Umbilical cord (tissue), 2 donors: ENCODE data around the gene ITGB6. TPM values are rescaled to one million over a fixed set of nuclear protein-coding genes. Genes with fewer than 3 reads are reported as not detected.
A peak's percentile ranks its signal among the peaks of the same experiment; 100 is the strongest.
"Not testable (repeated sequence)": the region's sequence is repeated elsewhere in the genome, so short reads cannot be mapped to it uniquely, and the experiment has no call there.

Source experiments
- DNase-seq: peaks from one replicate; pipeline ENCODE4 v3.0.0-alpha.2; 2015; ENCODE audit warnings: low spot score
- total RNA-seq: library from RNA; depleted of rRNA; stranded (reverse); fragments of >200 nt; gene quantifications from one replicate; pipeline ENCODE4 v1.2.3, GENCODE V29; 2014; ENCODE audit warnings: low replicate concordance; ENCODE audit not compliant: insufficient read depth

ITGB6 gene
- total RNA-seq, 1 donor from 2014 or later: 19.0 TPM

GRCh38 chr2:160194946-160195345 lies 5.1 kb downstream of the ITGB6 start:
- no peak for DNase-seq

DNA sequence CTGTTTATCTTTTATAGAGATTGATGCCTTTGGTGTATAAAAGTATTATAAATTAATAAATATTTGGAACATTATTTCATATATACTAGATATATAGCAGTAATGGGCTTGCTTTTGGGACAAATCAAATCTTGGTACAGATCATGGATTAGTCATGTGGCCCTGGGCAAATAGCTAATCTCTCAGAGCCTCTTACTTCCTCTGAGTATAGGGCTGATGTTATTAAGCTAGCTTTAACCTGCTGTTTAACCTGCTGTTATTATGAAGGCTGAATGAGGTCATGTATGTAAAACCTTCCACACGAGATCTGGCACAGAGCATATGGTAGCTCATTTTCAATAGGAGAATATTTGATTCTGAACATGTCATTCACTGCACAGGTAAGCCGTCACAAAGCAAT lies 5.7 kb downstream of the ITGB6 start:
- DNase-seq: no peak

- DNase-seq: not testable (repeated sequence)
These were observed 18.8 kb downstream of the ITGB6 start for GRCh38 chr2:160181146-160181836.

- not testable (repeated sequence) for DNase-seq
These were observed 19.4 kb downstream of the ITGB6 start for GRCh38 chr2:160180690-160181089.

- DNase-seq: no peak
These were observed 19.9 kb downstream of the ITGB6 start for GRCh38 chr2:160180172-160180571.

- DNase-seq: no peak
These were observed 24.6 kb downstream of the ITGB6 start for GRCh38 chr2:160175169-160176134.

GRCh38 chr2:160174322-160174721 lies 25.8 kb downstream of the ITGB6 start:
- DNase-seq: no peak

DNA sequence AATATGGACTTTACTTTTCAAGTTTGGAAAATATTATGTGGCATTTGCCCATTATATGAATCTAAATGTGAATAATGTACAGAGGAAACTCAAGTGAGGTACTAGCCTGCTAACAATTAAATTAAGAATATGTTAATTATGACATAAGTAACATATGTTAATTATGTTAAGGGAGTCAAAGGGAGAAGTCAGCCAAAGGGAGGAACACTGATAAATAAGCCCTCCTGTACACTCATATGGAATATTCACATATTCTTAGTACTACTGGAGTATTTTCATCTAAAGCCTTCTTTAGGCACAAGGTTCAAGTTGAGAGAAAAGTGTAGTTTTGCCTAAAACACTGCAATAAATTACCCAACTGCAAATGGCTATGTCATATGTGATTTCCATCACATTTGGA lies 30.1 kb downstream of the ITGB6 start:
- DNase-seq: no peak

DNA sequence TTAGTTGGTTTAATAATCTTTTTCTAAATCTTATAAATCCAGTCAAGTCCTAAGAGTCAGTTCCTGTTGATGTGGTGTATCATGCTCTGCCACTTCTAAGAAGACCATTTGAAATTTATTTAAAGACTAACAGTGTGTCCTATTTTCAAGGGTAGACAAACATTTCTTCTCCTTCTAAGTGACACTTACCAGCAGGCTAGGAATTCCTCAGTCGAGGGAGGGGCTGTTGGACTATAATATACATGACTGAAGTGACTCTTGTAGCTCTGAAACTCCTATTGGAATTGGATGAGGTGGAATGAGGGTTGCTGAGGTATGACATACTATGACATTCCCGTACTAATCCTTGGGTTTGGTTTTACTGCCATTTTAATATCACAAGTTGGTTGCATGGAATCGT lies 30.6 kb downstream of the ITGB6 start:
- DNase-seq: no peak

DNA sequence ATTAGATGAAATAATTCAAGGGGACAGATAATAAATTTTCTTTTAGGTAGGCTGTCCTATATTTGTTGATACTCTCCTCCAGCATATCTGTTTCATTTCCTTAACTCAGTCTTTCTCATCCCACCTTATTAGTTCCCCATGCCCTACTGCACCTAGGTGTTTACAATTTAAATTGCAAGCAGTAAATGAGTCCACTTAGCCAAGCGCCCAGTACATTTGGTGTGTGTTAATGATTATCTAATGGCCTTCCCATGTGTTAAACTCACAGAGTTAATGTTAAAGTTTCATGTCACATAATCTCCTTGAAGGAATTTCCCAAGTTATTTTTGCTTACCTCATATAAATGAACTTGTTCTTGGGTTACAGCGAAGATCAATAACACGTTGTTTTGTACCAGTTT lies 31.2 kb downstream of the ITGB6 start:
- no peak for DNase-seq

DNA sequence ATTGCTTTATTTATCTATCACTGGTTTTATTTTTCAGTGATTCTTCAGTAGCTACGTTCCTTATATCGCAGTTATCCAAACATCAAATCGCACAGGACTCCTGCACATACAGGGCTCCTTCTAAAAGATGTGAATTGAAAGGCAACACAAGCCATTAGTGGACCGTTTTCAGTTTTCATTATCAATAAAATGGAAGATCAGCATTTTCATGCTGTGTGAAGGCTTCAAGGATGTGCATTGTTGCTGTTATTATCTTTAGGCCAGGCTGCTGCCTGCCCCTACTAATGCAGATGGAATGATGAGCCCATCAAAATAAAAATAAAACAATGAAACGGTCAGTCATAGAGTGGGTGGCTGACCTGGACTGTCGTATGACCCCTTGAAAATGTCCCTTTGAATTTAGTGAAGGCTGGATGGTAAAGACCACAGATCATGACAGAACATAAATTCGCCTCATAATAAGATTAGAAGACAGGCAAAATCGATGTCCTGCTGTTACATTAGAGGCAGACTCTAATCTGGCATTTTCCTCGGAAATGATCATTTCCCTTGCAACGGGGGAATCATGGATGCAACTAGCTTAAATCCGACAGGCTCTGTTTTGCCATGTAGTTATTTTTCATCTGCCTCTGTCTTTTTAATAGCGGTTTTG lies 32.9 kb downstream of the ITGB6 start:
- DNase-seq: no peak

- DNase-seq: peak; percentile 18
These were observed 34.1 kb downstream of the ITGB6 start for GRCh38 chr2:160165996-160166395.

DNA sequence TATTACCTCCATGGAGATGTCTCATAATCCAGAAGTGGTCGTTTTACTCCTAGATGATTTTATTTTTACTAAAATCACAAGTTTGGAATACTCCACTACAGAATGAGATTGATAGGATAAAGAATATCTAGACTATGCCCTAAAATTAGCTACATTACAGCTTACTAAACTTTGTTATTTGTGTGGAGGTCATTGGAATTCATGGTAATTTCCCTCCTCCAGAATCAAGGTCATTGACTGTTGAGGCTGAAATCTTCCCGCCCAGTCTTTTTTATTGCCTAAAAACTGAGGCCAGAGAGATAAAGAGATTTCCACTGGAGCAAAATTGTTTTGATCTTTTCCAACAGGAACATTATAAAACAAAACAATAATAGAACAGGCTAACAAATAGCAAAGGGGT lies 35.0 kb downstream of the ITGB6 start:
- DNase-seq: peak; percentile 17

GRCh38 chr2:160157861-160158829 lies 41.9 kb downstream of the ITGB6 start:
- DNase-seq: peak; percentile 80

- DNase-seq: no peak
These were observed 43.4 kb downstream of the ITGB6 start for GRCh38 chr2:160156665-160157064.

DNA sequence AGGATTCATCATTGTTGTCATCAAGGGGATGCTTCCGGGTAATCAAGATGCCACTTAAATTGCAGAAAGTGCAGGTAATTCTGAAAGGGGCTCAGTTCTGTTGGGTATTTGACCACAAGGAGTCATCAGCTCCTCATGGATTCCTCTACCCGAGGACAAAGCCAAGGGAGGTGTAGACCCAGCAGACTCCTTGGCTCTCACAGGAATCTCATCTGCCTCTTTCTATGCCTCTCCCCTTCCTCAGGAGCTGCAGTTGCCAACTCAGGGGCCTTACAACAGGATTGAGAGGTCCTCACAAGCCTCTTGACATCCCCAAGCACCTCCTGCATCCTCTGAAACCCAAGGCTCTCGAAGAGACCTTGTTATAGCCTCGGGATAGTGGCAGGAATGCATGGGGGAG lies 44.0 kb downstream of the ITGB6 start:
- no peak for DNase-seq

DNA sequence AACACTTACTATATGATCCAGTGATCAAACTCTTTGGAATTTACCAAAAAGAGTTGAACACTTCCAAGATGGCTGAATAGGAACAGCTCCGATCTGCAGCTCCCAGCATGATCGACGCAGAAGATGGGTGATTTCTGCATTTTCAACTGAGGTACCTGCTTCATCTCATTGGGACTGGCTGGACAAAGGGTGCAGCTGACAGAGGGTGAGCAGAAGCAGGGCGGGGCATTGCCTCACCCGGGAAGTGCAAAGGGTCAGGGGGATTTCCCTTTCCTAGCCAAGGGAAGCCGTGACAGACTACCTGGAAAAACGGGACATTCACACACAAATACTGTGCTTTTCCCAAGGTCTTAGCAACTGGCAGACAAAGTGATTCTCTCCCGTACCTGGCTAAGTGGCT lies 51.7 kb downstream of the ITGB6 start:
- not testable (repeated sequence) for DNase-seq

- DNase-seq: no peak
These were observed 54.6 kb downstream of the ITGB6 start for GRCh38 chr2:160145471-160145870.

- DNase-seq: no peak
These were observed 55.6 kb downstream of the ITGB6 start for GRCh38 chr2:160144280-160144990.

GRCh38 chr2:160142472-160142871 lies 57.6 kb downstream of the ITGB6 start:
- DNase-seq: no peak
